Neuronal stem cell (in vitro differentiated cells): ENCODE results near the gene SERINC3.

ENCODE experiments used
- DNase-seq: peaks from one replicate; pipeline ENCODE4 v3.0.0-alpha.2; 2013; ENCODE audit warnings: low spot score
- H2AFZ ChIP-seq: one replicate; pipeline ENCODE4 v1.6.1; 2013; ENCODE audit warnings: mild to moderate bottlenecking, low read length, inconsistent platforms
- H2AK5ac ChIP-seq: 2 replicates; pipeline ENCODE4 v1.6.1; 2013; ENCODE audit warnings: low read depth, mild to moderate bottlenecking, inconsistent platforms, low read length, moderate library complexity, mixed read lengths
- H2BK120ac ChIP-seq: 2 replicates; pipeline ENCODE4 v1.6.1; 2013; ENCODE audit warnings: low read depth, mild to moderate bottlenecking, inconsistent platforms, low read length, moderate library complexity, mixed read lengths
- H2BK12ac ChIP-seq: one replicate; pipeline ENCODE4 v1.6.1; 2013; ENCODE audit warnings: low read length, inconsistent platforms
- H2BK15ac ChIP-seq: 2 replicates; pipeline ENCODE4 v1.6.1; 2013; ENCODE audit warnings: mild to moderate bottlenecking, low read length, inconsistent platforms, mixed read lengths
- H2BK5ac ChIP-seq: one replicate; pipeline ENCODE4 v1.6.1; 2013; ENCODE audit warnings: inconsistent platforms, mild to moderate bottlenecking, low read length, moderate library complexity
- H3K14ac ChIP-seq: one replicate; pipeline ENCODE4 v1.6.1; 2013; ENCODE audit warnings: low read length, inconsistent platforms
- H3K18ac ChIP-seq: 2 replicates; pipeline ENCODE4 v1.6.1; 2013; ENCODE audit warnings: low read length, inconsistent platforms
- H3K23ac ChIP-seq: 2 replicates; pipeline ENCODE4 v1.6.1; 2013; ENCODE audit warnings: low read depth, mild to moderate bottlenecking, mixed read lengths, low read length, inconsistent platforms; ENCODE audit not compliant: poor library complexity
- H3K27ac ChIP-seq: replicated peaks from 3 replicates; pipeline ENCODE4 v1.5.1; 2013; ENCODE audit warnings: low read length, inconsistent platforms
- H3K27me3 ChIP-seq, 3 experiments: 2 replicates each; pipeline ENCODE4 v1.6.1; 2013; ENCODE audit warnings: low read length in 3 of 3, mild to moderate bottlenecking in 2 of 3, inconsistent platforms in 1 of 3, low read depth in 1 of 3, mixed read lengths in 1 of 3, moderate library complexity in 1 of 3; ENCODE audit not compliant: control insufficient read depth in 3 of 3, insufficient read depth in 3 of 3
- H3K36me3 ChIP-seq, 2 donors: replicated peaks in 1 of 2; 2 replicates each; pipeline ENCODE4 v1.6.1; 2013; ENCODE audit warnings: low read length in 2 of 2; ENCODE audit not compliant: control insufficient read depth in 2 of 2, insufficient read depth in 2 of 2
- H3K4ac ChIP-seq: 2 replicates; pipeline ENCODE4 v1.6.1; 2013; ENCODE audit warnings: inconsistent platforms, mild to moderate bottlenecking, low read length, moderate library complexity
- H3K4me1 ChIP-seq, 2 donors: 1 replicate in 1 of 2; 2 replicates in 1 of 2; pipeline ENCODE4 v1.6.1; 2013; ENCODE audit warnings: low read length in 2 of 2, low read depth in 1 of 2; ENCODE audit not compliant: control insufficient read depth in 2 of 2, insufficient read depth in 1 of 2
- H3K4me2 ChIP-seq: one replicate; pipeline ENCODE4 v1.6.1; 2013; ENCODE audit warnings: mild to moderate bottlenecking, low read length, inconsistent platforms; ENCODE audit not compliant: insufficient read depth, poor library complexity, severe bottlenecking
- H3K4me3 ChIP-seq, 2 donors: 2 replicates each; pipeline ENCODE4 v1.5.1; 2013; ENCODE audit warnings: low read length in 2 of 2, mild to moderate bottlenecking in 2 of 2, inconsistent platforms in 1 of 2, moderate library complexity in 1 of 2
- H3K79me1 ChIP-seq: one replicate; pipeline ENCODE4 v1.6.1; 2013; ENCODE audit warnings: low read depth, mild to moderate bottlenecking, inconsistent platforms, low read length, moderate library complexity
- H3K9ac ChIP-seq: one replicate; pipeline ENCODE4 v1.6.1; 2013; ENCODE audit warnings: mild to moderate bottlenecking, low read depth, low read length, inconsistent platforms; ENCODE audit not compliant: poor library complexity
- H3K9me3 ChIP-seq, 2 donors: replicated peaks in 1 of 2; 2 replicates each; pipeline versions ENCODE3 to v1.6.1; 2013; ENCODE audit warnings: low read length in 2 of 2, mild to moderate bottlenecking in 2 of 2, inconsistent platforms in 1 of 2, low read depth in 1 of 2, mixed read lengths in 1 of 2, moderate library complexity in 1 of 2; ENCODE audit not compliant: control insufficient read depth in 2 of 2, insufficient read depth in 1 of 2
- H4K8ac ChIP-seq: one replicate; pipeline ENCODE4 v1.6.1; 2013; ENCODE audit warnings: low read depth, mild to moderate bottlenecking, inconsistent platforms, low read length, moderate library complexity
- H4K91ac ChIP-seq: one replicate; pipeline ENCODE4 v1.6.1; 2013; ENCODE audit warnings: low read length, low read depth, mild to moderate bottlenecking, inconsistent platforms; ENCODE audit not compliant: poor library complexity
- WGBS, 2 donors: extraction: QIAGEN DNeasy Blood & Tissue Kit; methylation state at CpG; one replicate each; pipeline ENCODE4 v1.1.7; 2013; ENCODE audit warnings: missing lambda C conversion rate in 2 of 2, mixed read lengths in 1 of 2; ENCODE audit not compliant: insufficient read length in 2 of 2, insufficient replicate concordance in 1 of 2; ENCODE audit errors: extremely low coverage in 2 of 2; 5-methylcytosine and 5-hydroxymethylcytosine counted together

Gene SERINC3

GRCh38 chr20:44502968-44503367, 18.9 kb downstream of the SERINC3 start:
- Histone ChIP-seq H2BK5ac (no peak overlapping the region), H2BK120ac (no peak overlapping the region), H3K14ac (no peak overlapping the region), H3K27me3 (no peaks in the 10 kb centered on the region), H3K9ac (no peak overlapping the region), H3K9me3 (no peaks in the 10 kb centered on the region), H4K8ac (no peak overlapping the region), H2AK5ac (no peak overlapping the region), H3K18ac (no peak overlapping the region), H3K36me3 (peaks cover 15 to 92% of the 10 kb centered on the region in 2 donors), H2AFZ (no peak overlapping the region), H3K27ac (no peak overlapping the region), H3K79me1 (no peaks in the 10 kb centered on the region), H3K4ac (no peak overlapping the region), H3K4me2 (no peak overlapping the region), H4K91ac (no peak overlapping the region), H2BK12ac (no peak overlapping the region), H3K4me3 (no peak overlapping the region), H3K4me1 (no peaks in the 10 kb centered on the region), H3K23ac (no peak overlapping the region), H2BK15ac (no peak overlapping the region)
- WGBS, 2 donors, result no CpG with 5 or more reads among the region's 1 CpG
- no peak for DNase-seq

- H3K18ac ChIP-seq, result no peak overlapping the region
- H3K4ac ChIP-seq, result no peak overlapping the region
- peaks cover 16 to 87% of the 10 kb centered on the region in 2 donors for H3K36me3 ChIP-seq
- H4K91ac ChIP-seq, result no peak overlapping the region
- no peak overlapping the region for H3K23ac ChIP-seq
- no peak overlapping the region for H2BK5ac ChIP-seq
- no peak overlapping the region for H3K14ac ChIP-seq
- H3K4me3 ChIP-seq, result no peak overlapping the region
- H3K79me1 ChIP-seq, result no peaks in the 10 kb centered on the region
- H3K4me2 ChIP-seq, result no peak overlapping the region
- H3K27ac ChIP-seq, result no peak overlapping the region
- no peak overlapping the region for H4K8ac ChIP-seq
- H2AK5ac ChIP-seq, result no peak overlapping the region
- H2BK15ac ChIP-seq, result no peak overlapping the region
- H2BK12ac ChIP-seq, result no peak overlapping the region
- H2BK120ac ChIP-seq, result no peak overlapping the region
- no peak for DNase-seq
- no peak overlapping the region for H2AFZ ChIP-seq
- H3K4me1 ChIP-seq, result no peaks in the 10 kb centered on the region
- no peaks in the 10 kb centered on the region for H3K27me3 ChIP-seq
- H3K9me3 ChIP-seq, result no peaks in the 10 kb centered on the region
- no CpG with 5 or more reads among the region's 5 CpGs for WGBS, 2 donors
- no peak overlapping the region for H3K9ac ChIP-seq
Observed at GRCh38 chr20:44501448-44501847, 20.4 kb downstream of the SERINC3 start.

- H2BK15ac ChIP-seq, result no peak overlapping the region
- H3K27ac ChIP-seq, result no peak overlapping the region
- H3K27me3 ChIP-seq, result no peaks in the 10 kb centered on the region
- no peaks in the 10 kb centered on the region for H3K9me3 ChIP-seq
- H2BK5ac ChIP-seq, result no peak overlapping the region
- H2AFZ ChIP-seq, result no peak overlapping the region
- H4K91ac ChIP-seq, result no peak overlapping the region
- H3K4ac ChIP-seq, result no peak overlapping the region
- no peak overlapping the region for H2BK12ac ChIP-seq
- no peak overlapping the region for H3K18ac ChIP-seq
- no peak overlapping the region for H3K14ac ChIP-seq
- no peak overlapping the region for H2AK5ac ChIP-seq
- no peak overlapping the region for H3K4me3 ChIP-seq
- H2BK120ac ChIP-seq, result no peak overlapping the region
- H3K4me1 ChIP-seq, result no peaks in the 10 kb centered on the region
- WGBS, 2 donors, result no CpG with 5 or more reads among the region's 3 CpGs
- H3K23ac ChIP-seq, result no peak overlapping the region
- H3K9ac ChIP-seq, result no peak overlapping the region
- H4K8ac ChIP-seq, result no peak overlapping the region
- no peak overlapping the region for H3K4me2 ChIP-seq
- no peaks in the 10 kb centered on the region for H3K79me1 ChIP-seq
- peaks cover 19 to 91% of the 10 kb centered on the region in 2 donors for H3K36me3 ChIP-seq
- no peak for DNase-seq
Observed at GRCh38 chr20:44500221-44500620, 21.6 kb downstream of the SERINC3 start.

- H3K79me1 ChIP-seq, result no peaks in the 10 kb centered on the region
- H2BK5ac ChIP-seq, result no peak overlapping the region
- H3K4ac ChIP-seq, result no peak overlapping the region
- no peaks in the 10 kb centered on the region for H3K9me3 ChIP-seq
- H3K4me2 ChIP-seq, result no peak overlapping the region
- H2BK120ac ChIP-seq, result no peak overlapping the region
- no peak overlapping the region for H4K8ac ChIP-seq
- no peak overlapping the region for H2AK5ac ChIP-seq
- no peaks in the 10 kb centered on the region for H3K4me1 ChIP-seq
- H3K18ac ChIP-seq, result no peak overlapping the region
- H3K14ac ChIP-seq, result no peak overlapping the region
- no peak overlapping the region for H2BK15ac ChIP-seq
- H3K9ac ChIP-seq, result no peak overlapping the region
- no peak overlapping the region for H2BK12ac ChIP-seq
- no peak for DNase-seq
- no peak overlapping the region for H3K4me3 ChIP-seq
- no CpG with 5 or more reads among the region's 3 CpGs for WGBS, 2 donors
- no peak overlapping the region for H4K91ac ChIP-seq
- H3K23ac ChIP-seq, result no peak overlapping the region
- H3K27me3 ChIP-seq, result no peaks in the 10 kb centered on the region
- peaks cover 20 to 89% of the 10 kb centered on the region in 2 donors for H3K36me3 ChIP-seq
- H2AFZ ChIP-seq, result no peak overlapping the region
- H3K27ac ChIP-seq, result no peak overlapping the region
Observed at GRCh38 chr20:44497761-44498160, 24.1 kb downstream of the SERINC3 start.
